Thymus (tissue), 2 donors: ENCODE results near the gene SYT3. TPM values are rescaled to one million over a fixed set of nuclear protein-coding genes. Genes with fewer than 3 reads are reported as not detected.

Source experiments
- polyA plus RNA-seq: library from polyadenylated mRNA; stranded (reverse); fragments of 200-250 nt; gene quantifications from one replicate; pipeline ENCODE4 v1.2.3, GENCODE V29; 2013
- total RNA-seq: library from RNA; stranded (reverse); fragments of 120-200 nt; gene quantifications from one replicate; pipeline ENCODE4 v1.2.4, GENCODE V29; 2013
- donor health status: healthy.

The SYT3 gene
- total and polyA plus RNA-seq, 2 donors: 0.02 to 0.09 TPM

Other genes starting within 250 kb of the SYT3 start
- 8.1 TPM for gene SPIB, start 220.9 kb downstream of the SYT3 start, total RNA-seq
- 14.8 TPM for gene SPIB, start 220.9 kb downstream of the SYT3 start, polyA plus RNA-seq
- gene MYBPC2, start 207.0 kb downstream of the SYT3 start, total RNA-seq: 7.0 TPM
- gene MYBPC2, start 207.0 kb downstream of the SYT3 start, polyA plus RNA-seq: 1.8 TPM
- 49.9 TPM for gene EMC10, start 163.4 kb downstream of the SYT3 start, total RNA-seq
- gene EMC10, start 163.4 kb downstream of the SYT3 start, polyA plus RNA-seq: 62.6 TPM
- gene GARIN5A, start 163.0 kb downstream of the SYT3 start, total RNA-seq: 2.9 TPM
- 3.4 TPM for gene GARIN5A, start 163.0 kb downstream of the SYT3 start, polyA plus RNA-seq
- gene JOSD2, start 128.7 kb downstream of the SYT3 start, total RNA-seq: 15.9 TPM
- 51.2 TPM for gene JOSD2, start 128.7 kb downstream of the SYT3 start, polyA plus RNA-seq
- 0.57 TPM for gene ASPDH, start 126.0 kb downstream of the SYT3 start, total RNA-seq
- gene ASPDH, start 126.0 kb downstream of the SYT3 start, polyA plus RNA-seq: 0.50 TPM
- 0.52 TPM for gene LRRC4B, start 71.4 kb downstream of the SYT3 start, total RNA-seq
- gene LRRC4B, start 71.4 kb downstream of the SYT3 start, polyA plus RNA-seq: 0.57 TPM
- gene C19orf81, start 9.6 kb upstream of the SYT3 start, total RNA-seq: 0.61 TPM
- gene C19orf81, start 9.6 kb upstream of the SYT3 start, polyA plus RNA-seq: not detected
- 1.8 TPM for gene SHANK1, start 79.9 kb upstream of the SYT3 start, total RNA-seq
- 0.39 TPM for gene SHANK1, start 79.9 kb upstream of the SYT3 start, polyA plus RNA-seq
- gene CLEC11A, start 83.5 kb upstream of the SYT3 start, total RNA-seq: 10.7 TPM
- 10.5 TPM for gene CLEC11A, start 83.5 kb upstream of the SYT3 start, polyA plus RNA-seq
- not detected for gene GPR32, start 130.6 kb upstream of the SYT3 start, total RNA-seq
- gene GPR32, start 130.6 kb upstream of the SYT3 start, polyA plus RNA-seq: 0.07 TPM
- gene ACP4, start 150.5 kb upstream of the SYT3 start, total RNA-seq: not detected
- gene ACP4, start 150.5 kb upstream of the SYT3 start, polyA plus RNA-seq: not detected
- gene KLK1, start 183.9 kb upstream of the SYT3 start, total RNA-seq: 0.14 TPM
- 1.6 TPM for gene KLK1, start 183.9 kb upstream of the SYT3 start, polyA plus RNA-seq
- not detected for gene KLK15, start 193.7 kb upstream of the SYT3 start, total RNA-seq
- 0.11 TPM for gene KLK15, start 193.7 kb upstream of the SYT3 start, polyA plus RNA-seq
- 0.19 TPM for gene KLK3, start 215.0 kb upstream of the SYT3 start, total RNA-seq
- gene KLK3, start 215.0 kb upstream of the SYT3 start, polyA plus RNA-seq: 0.96 TPM
- gene KLK2, start 233.6 kb upstream of the SYT3 start, total RNA-seq: under 0.01 TPM
- 0.50 TPM for gene KLK2, start 233.6 kb upstream of the SYT3 start, polyA plus RNA-seq